HG03439 (cell line): Measurements from ENCODE around the gene SHLD1.

Experiments
- ATAC-seq: cut with Tn5 transposase; IDR thresholded peaks from one replicate; pipeline ENCODE4 v1.9.1; 2021; ENCODE audit warnings: mild to moderate bottlenecking, moderate library complexity; ENCODE audit not compliant: unreplicated experiment

SHLD1 gene

DNA sequence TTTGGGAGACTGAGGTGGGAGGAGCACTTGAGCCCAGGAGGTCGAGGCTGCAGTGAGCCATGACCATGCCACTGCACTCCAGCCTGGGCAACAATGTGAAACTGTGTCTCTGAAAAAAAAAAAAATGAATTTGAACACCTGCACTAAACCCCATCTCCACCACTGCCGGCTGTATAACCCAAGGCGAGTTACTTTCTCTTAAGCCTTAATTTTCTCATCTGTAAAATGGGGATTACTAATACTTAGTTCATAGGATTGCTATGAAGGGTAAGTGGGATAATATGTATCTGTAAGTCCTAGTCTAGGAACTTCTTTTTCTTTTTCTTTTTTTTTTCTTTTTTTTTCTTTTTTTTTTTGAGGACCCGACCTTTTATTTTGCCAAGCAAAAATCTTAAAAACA lies 61.5 kb downstream of the SHLD1 start:
- ATAC-seq, result no peak

DNA sequence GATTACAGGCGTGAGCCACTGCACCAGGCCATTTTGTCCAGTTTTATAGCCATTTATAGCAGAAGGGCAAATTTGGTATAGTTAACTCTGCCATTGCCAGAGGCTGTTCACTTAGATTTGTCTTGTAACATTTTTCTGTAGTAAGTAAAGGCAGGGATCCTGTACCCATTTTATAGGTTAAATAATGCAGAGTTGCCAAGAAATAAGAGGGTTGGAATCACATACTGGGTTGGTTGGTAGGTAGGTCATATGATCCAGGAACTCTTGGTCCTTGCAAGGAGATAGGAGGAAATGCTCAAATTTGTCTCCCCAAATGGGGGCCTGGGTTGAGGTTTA lies 68.1 kb downstream of the SHLD1 start:
- no peak for ATAC-seq

DNA sequence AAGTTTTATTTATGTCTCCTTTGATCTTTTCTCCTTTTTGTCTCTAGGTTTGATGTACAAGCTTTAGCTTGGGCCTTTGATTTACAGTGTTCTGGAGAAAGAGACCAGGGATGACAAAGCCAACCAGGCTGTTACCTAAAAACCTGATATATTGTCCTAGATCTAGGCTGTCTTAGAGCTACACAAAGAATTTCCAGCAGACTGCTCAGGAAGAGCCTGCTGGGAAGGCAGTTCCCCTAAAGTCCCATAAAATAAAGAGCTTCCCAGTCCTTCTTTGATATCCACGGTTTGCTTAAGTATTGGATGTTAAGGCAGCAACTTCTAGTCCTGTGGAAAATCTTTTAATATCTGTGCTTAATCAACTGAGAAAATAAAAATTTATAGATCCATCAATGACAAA lies 70.5 kb downstream of the SHLD1 start:
- no peak for ATAC-seq

DNA sequence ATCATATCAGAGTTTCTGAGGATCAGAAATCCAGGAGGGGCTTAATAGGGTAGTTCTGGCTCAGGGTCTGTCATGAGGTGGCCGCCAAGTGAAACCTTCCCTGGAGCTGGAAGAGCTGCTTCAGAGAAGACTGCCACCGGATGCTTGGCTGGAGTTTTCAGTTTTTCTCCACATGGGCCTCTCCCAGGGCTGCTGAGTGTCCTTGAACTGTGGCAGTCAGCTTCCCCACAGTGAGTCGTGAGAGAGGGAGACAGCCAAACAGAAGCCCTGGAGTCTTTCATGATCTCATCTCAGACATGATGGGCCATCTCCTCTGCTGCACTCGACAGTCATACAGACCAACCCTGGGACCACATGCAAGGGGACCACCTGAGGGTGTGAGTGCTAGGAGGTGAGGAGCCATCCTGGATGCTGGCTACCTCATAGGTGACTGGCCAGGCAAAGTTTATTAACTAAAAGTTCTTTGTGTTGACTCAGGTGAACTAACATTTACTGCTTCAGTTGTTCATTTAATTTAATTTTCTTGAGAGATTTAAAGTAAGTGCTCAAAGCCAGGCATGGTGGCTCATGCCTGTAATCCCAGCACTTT lies 71.5 kb downstream of the SHLD1 start:
- ATAC-seq, result no peak

DNA sequence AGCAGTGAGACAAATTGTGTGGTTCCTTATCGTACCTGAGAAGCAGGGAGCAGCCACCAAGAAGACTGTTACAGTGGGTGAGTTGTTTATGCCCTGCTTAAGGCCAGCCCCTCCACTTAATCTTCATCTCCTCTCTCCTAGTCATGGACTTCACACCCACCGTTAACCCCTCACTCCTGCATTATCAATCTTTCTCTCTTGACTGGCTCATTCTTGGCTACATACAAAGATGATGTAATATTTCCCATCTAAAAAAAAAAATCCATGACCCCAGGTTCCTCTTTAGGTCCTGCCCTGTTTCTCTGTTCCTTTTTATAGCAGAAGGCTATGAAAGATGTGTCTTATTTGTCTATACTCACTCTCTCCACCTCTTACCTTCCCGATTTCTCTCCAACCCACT lies 72.4 kb downstream of the SHLD1 start:
- no peak for ATAC-seq

DNA sequence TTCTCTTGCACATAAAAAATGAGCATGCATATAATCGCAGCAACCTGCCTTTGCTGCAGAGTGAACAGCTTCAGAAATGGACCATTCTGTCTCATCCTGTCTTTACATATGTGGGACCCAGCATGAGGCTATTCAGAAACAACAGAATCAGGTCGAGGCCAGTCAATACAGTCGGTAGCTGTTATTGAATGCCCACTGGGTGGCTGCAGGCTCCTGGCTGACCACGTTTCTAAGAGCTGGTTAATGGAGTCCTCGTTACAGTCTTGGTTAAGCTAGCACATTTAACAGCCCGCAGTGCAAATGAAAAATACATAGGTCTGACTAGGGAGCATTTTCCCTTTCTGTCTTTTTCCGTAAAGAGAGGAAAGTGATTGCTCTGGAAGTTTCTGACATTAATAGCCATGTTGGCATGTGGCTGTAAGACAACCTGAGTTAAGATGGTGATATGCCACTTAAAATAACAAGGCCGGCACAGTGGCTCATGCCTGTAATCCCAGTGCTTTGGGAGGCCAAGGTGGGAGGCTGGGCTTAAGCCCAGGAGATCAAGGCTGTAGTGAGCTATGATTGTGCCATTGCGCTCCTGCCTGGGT lies 75.0 kb downstream of the SHLD1 start:
- no peak for ATAC-seq

DNA sequence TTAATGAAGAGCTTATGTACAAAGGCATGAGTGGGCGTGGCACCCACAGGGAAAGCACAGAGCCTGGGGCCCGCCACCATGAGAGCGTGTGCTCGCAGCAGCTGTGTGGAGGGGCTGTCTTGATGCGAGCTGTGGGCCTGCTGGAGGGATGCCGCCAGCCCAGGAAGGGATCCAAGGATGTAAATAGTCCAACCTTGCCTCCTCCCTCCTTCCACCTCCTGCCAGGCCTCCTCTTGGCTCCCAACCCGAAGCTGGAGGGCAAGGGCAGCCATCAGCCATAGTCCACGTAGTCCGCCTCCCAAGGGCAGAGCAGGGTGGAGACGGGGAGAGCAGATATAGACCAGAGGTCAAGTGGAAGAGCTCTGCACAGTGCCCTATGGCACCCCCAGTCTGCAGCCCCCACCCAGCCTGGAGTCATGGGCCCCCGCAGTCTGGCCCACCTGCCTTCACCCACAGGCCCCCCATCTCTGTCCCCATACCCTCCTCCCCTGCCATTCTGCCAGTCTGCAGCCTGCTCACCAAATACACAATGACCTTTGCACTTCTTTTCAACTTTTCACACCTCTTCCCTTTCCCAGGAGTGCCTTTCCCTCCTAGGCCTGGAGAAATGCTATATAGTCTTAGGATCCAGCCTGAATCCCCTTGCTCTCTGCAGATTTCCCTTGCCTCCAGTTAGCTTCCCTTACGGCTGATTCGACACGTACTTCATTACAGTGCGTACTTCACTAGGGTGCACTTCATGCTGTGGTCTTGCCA lies 77.1 kb downstream of the SHLD1 start:
- no peak for ATAC-seq

DNA sequence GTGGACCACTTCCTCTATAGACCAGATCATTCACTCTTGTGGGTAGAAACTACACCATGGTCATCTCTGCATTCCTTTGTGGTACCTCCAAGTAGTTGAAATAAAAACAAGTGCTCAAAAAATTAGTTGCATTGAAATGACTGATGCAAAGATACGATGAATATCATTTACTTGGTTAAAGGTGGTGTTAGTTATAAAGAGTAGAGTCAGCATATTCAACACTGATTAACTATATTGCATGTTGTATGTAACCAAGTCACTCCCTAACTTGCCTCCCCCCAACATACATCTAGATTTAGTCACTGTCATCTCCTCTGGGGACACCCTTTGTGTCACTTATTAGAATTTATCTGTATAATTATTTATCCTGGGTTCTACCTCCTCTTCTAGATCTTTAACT lies 77.7 kb downstream of the SHLD1 start:
- no peak for ATAC-seq

DNA sequence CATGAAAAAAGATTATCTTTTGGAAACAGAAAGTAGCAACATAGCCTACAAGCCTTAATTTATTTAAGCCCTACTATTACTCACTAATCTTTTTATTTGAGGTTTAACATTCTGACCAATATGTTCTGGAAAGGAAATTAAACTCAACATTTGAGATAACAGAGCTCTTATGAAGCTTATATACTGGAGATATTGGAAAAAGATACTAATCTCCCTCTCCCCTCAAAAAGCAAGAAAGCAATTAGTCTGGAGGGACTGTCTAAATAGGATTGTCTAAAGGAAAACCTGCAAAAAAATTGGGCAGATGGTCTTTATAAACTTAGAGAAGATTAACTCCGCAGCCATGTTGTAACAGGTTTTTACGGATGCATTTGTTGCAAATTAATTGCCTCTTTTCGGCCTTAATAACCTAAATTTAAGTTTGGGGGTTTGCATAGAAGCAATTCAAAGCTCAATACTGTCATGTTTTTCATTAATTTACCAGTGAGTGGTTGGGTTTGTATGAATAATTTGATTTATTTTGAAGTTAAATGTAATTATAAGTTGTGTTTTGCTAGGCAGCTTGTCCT lies 79.1 kb downstream of the SHLD1 start:
- no peak for ATAC-seq

DNA sequence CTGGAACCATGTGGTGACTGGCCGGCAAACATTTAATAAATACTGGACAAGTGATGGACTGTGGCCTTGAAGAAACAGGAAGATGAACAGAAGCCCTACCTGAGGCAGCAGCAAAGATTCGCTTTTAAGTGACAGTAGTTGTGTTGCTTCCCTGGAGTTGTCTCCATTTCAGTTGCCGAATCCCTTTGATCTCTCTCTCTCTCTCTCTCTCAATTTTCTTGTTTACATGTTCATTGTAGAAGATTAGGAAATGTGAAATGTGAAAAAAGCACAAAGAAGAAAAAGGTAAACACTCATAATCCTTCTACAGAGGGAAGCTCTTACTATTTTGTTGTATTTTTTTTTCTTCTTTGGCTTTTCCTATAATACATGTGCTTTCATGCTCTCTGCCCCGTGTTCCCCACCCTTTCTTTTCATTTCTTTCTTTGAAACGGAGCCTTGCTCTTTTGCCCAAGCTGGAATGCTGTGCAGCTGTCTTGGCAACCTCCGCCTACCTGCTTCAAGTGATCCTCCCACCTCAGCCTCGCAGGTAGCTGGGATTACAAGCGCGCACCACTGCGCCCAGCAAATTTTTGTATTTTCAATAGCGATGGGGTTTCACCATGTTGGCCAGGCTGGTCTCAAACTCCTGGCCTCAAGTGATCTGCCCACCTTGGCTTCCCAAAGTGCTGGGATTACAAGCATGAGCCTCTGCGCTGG lies 81.5 kb downstream of the SHLD1 start:
- ATAC-seq, result no peak

DNA sequence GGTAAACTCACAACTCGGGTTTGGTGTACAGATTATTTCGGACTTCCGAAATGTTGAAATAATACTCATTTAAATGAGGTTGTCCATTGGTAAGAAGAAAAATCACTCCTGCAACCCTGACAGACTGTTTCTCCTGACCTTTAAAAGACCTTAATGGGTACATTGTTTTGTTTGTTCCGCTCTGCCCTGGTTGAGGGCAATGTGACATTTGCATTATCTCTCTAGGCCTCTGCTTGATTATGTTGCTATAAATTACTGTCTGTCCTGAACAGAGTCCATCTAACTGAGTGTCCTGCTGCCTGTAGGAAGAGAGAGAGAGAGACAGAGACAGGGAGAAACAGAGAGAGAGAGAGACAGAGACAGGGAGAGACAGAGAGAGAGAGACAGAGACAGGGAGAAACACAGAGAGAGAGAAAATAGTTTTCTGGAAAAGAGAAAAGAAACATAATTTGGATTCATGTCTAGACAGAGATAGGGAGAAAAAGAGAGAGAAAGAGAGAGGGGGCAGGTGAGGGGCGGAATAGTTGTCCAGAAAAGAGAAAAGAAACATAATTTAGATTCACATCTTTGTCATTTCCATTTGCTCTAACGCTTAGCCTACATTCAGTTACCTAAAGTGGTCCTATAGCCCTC lies 83.2 kb downstream of the SHLD1 start:
- no peak for ATAC-seq

DNA sequence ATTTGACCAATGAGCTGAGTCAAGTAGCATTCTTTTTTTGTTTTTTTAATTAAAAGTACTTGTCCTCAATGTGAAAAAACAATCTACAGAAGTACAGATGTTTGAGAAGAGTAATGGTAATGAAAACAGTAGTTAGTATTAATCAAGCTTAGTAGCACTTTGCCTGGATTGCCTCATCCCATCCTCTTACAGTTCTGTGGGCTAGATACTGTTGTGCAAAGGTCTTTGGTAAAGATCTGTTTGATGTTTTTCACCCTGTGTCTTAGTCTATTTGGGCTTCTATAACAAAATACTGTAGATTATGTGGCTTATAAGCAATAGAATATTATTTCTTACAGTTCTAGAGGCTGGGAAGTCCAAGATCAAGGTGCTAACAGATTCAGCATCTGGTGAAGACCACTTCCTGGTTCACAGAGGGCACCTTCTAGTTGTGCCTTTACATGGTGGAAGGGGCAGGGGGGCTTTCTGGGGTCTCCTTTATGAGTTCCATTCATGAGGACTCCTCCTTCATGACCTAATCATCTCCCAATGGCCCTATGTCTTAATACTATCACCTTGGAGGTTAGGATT lies 84.3 kb downstream of the SHLD1 start:
- no peak for ATAC-seq

DNA sequence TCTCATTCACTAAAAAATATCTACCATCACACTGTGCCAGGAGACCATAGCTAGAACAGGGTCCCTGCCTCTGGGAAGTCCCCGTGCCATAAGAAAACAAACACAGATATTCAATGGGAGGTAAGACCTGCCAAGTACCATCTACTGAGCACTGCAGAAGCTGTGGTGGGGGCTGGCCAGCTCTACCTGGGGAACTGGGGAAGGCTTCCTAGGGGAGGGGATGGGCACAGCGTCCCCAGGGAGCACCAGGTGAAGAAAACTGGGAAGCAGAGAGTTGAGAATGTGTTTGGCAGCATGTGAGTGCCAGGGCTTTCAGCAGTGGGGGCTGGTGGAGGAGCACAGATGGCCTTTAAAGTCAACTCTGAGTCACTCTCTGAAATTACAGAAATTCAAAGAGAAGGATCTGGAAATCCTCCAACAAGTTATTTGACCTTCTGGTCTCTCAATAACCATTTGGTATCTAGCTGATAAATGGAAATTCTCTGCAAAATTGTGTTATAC lies 85.2 kb downstream of the SHLD1 start:
- no peak for ATAC-seq

DNA sequence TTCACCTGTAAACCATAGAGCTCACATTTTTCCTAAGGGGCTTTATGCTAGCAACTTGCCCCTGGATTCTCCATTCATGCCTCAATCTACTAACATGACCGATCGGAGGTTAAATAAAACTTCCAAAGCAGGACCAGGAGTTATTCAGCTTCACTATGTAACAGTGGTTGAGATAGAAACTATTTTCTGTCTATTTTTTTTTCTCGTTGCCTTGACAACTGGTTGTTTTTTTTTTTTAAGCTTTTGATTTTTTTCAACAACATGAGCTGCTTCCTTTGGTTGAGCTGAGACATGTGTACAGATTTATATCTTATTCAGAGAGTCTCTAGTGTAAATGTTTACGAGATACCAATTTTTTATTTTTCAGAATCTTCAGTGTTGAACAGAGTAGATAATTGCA lies 85.7 kb downstream of the SHLD1 start:
- no peak for ATAC-seq

DNA sequence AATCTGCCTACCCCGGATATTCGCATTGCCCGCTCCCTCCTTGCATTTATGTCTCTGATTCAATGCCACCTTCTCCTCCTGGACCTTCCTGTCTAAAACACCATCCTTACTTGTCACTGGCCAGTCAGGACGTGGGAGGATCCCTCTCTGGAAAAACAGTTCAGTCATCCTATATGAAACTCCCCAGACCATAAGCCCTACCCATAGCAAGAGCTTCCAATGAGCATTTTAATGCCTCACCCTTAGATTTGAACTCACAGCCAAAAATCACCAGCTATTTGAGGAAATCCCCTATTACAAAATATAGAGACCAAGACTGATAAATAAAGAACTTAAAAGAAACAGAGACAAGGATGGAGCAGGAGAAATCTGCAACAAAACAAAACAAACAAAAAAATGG lies 86.4 kb downstream of the SHLD1 start:
- no peak for ATAC-seq

DNA sequence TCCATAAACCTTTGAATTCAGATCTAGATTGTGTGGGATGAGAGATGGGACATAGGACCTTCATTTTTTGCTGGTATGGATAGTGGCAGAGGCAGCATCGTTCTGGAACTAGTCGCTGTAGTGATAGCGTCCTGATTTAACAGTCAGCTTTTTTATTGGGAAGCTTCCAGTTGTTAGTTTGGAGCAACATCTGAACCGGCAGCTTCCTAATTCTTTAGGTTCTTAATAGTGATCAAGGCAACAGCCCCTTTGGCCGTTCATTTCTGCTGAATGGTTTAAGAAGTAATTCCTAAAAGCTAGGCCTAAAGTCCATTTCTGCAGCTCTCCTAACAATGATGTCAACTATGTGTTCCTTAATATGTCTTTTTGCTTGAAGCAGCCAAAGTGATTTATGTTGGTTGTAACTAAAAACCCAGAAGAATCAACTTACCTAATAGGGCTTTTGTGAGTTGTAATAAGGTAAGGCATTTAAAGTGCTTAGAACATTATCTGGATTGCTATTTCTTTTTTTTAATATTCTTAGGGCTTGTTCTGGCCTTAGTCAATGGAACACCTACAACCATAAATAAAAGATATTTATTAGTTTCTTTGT lies 90.3 kb downstream of the SHLD1 start:
- no peak for ATAC-seq

DNA sequence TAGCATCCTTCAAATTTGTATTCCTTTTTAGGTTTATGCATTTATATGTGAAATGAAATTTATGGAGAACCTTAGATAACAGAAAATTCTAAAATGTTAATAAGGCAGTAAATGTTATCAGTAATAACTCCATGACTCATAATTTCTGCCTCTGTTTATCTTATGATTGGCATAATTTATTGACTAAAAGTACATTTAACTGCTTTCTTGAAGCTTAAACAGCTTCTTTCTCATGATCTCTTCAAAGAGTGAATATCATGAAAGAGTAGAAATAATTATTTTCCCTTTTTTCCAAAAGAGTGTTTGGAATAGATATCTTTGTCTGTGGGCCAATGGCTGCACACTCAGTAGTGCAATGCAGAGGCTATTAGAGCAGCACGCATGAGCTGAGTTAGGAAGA lies 91.3 kb downstream of the SHLD1 start:
- no peak for ATAC-seq

DNA sequence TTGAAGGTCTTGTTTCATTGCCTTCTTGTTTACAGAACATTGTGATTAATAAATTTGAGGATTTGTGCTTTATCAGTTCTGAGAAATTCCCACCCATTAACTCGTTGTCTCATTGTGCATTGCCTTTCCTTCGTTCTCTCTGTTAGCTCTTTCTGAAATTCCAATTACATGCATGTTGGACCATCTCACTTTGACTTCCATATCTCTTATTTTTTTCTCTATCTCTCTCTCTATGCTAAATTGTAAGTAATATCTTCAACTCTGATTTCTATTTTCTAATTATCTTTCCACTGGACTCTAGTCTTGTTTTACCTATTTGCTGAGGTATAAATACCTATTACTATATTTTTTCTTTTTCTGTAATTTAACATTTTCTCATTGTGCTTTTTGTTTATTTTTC lies 92.3 kb downstream of the SHLD1 start:
- ATAC-seq, result no peak

DNA sequence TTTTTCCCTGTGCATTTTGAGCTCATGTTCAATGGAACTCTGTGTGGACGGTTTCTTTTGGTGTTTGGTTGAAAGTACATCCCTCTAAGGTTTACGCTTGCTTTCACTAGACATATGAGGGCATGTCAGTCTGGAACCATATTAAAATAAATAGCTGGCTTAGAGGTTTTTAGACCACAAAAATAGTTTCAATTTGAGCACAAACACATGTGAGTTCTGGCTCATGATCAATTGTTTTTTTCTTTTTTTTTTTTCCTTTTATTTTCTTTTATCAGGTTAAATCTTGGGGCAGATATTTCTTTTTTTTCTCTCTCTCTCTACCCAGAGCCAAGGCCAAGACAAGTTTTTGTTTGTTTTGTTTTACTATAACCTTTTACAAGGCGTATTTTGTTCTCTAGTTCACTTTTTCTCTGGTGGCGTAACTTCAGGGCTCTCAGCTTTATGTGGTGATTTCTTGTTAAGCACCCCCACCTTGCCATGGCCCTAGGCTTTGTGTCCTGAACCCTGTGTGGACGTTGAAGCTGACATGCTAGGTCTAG lies 92.9 kb downstream of the SHLD1 start:
- peak; percentile 58 for ATAC-seq

DNA sequence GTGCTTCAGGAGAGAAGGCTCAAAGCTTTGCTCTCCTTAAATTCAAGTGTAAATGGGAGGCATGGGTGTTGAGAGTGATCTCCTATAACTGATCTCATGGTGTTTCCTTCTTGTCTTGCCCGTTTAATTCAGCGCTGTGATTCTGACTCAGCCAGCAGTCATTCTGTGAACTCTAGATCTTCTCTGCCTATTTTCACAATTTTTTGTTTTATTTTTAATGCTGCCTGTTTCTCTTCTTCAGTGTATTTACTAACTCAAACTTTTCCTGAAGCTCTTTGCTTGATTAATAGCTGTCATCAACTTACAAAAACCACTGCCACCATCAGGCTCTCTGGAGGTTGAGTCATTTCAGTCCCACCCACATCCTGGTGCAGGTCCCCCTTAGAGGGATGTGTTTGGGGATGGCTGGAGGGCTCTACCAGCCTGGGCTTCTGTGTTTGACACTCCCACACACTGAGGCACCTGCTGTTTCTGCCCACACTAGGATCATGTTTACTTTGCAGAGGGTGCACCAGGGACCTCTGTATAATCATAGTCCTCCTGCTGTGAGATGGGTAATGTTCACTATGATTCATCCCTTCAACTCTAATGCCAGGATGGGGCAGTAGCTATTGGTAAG lies 94.0 kb downstream of the SHLD1 start:
- peak; percentile 76 for ATAC-seq
